DOHH2 (cell line): Measurements from ENCODE around the gene GDAP2.

Experiments used
- H3F3A ChIP-seq: fragments of 200-600 bp; sonication (generic), shearing (Covaris generic); 2 replicates; pipeline ENCODE4 v1.6.0; 2016; ENCODE audit warnings: antibody characterized with exemption, mild to moderate bottlenecking; ENCODE audit not compliant: control insufficient read depth, insufficient read depth
- H3K27ac ChIP-seq: fragments of 200-600 bp; sonication (generic); 2 replicates; pipeline ENCODE4 v1.5.1; 2014; ENCODE audit warnings: low read depth, mild to moderate bottlenecking, low read length, moderate library complexity
- H3K27me3 ChIP-seq: fragments of 200-600 bp; sonication (generic); 2 replicates; pipeline ENCODE4 v1.6.1; 2014; ENCODE audit warnings: mild to moderate bottlenecking, low read length, mixed read lengths; ENCODE audit not compliant: control insufficient read depth
- H3K36me3 ChIP-seq: fragments of 200-600 bp; sonication (generic); 2 replicates; pipeline ENCODE4 v1.6.1; 2014; ENCODE audit warnings: mild to moderate bottlenecking, low read length, moderate library complexity, mixed read lengths; ENCODE audit not compliant: control insufficient read depth
- H3K4me1 ChIP-seq: fragments of 200-600 bp; sonication (generic); 2 replicates; pipeline ENCODE4 v1.6.1; 2014; ENCODE audit warnings: mild to moderate bottlenecking, low read length, mixed read lengths; ENCODE audit not compliant: control insufficient read depth
- H3K4me2 ChIP-seq: fragments of 200-600 bp; sonication (generic); 2 replicates; pipeline ENCODE4 v1.6.0; 2014; ENCODE audit warnings: mild to moderate bottlenecking, low read length, moderate library complexity
- H3K4me3 ChIP-seq: fragments of 200-600 bp; sonication (generic); 2 replicates; pipeline ENCODE4 v1.5.1; 2014; ENCODE audit warnings: mild to moderate bottlenecking, low read length, mixed read lengths
- H3K79me2 ChIP-seq: fragments of 200-600 bp; sonication (generic); 2 replicates; pipeline ENCODE4 v1.6.1; 2014; ENCODE audit warnings: mild to moderate bottlenecking, low read length, mixed read lengths; ENCODE audit not compliant: control insufficient read depth
- H3K9me2 ChIP-seq: fragments of 200-600 bp; sonication (generic); replicated peaks from 2 replicates; pipeline ENCODE4 v1.6.1; 2014; ENCODE audit warnings: mild to moderate bottlenecking, low read length, mixed read lengths; ENCODE audit not compliant: control insufficient read depth
- H3K9me3 ChIP-seq: fragments of 200-600 bp; sonication (generic); 2 replicates; pipeline ENCODE4 v1.6.1; 2014; ENCODE audit warnings: antibody characterized with exemption, low read length, mixed read lengths; ENCODE audit not compliant: control insufficient read depth, insufficient read depth
- H4K20me1 ChIP-seq: fragments of 200-600 bp; sonication (generic); 2 replicates; pipeline ENCODE4 v1.6.0; 2014; ENCODE audit warnings: low read depth, mild to moderate bottlenecking, antibody characterized with exemption, low read length, moderate library complexity; ENCODE audit not compliant: control insufficient read depth, insufficient read depth
- EZH2phosphoT487 ChIP-seq: fragments of 200-600 bp; sonication (generic); IDR thresholded peaks from 2 replicates; pipeline ENCODE4 v1.6.1; 2017; ENCODE audit warnings: borderline replicate concordance, mild to moderate bottlenecking, antibody characterized with exemption, low read length, moderate library complexity, mixed read lengths
- TF ChIP-seq, protein P1 (sequence below): fragments of 200-600 bp; sonication (generic); IDR thresholded peaks from one replicate; pipeline ENCODE4 v1.5.1; 2014; ENCODE audit warnings: antibody characterized with exemption, mild to moderate bottlenecking, low read depth, low read length; ENCODE audit not compliant: poor library complexity, severe bottlenecking

The GDAP2 gene

GRCh38 chr1:117820096-117820495 lies 109.3 kb downstream of the GDAP2 start:
- Histone ChIP-seq H3K79me2 (no peaks in the 10 kb centered on the region), H3K36me3 (no peaks in the 10 kb centered on the region), H3K4me1 (no peaks in the 10 kb centered on the region), H3F3A (no peaks in the 10 kb centered on the region), H3K4me3 (no peak overlapping the region), H3K27me3 (no peaks in the 10 kb centered on the region), H3K4me2 (no peak overlapping the region), H4K20me1 (no peaks in the 10 kb centered on the region), H3K27ac (no peak overlapping the region), H3K9me2 (no peaks in the 10 kb centered on the region), H3K9me3 (peaks cover 9% of the 10 kb centered on the region; the same call in 1 of the 2 replicates)
- TF ChIP-seq EZH2phosphoT487 = no peak
- TF ChIP-seq, protein P1, sequence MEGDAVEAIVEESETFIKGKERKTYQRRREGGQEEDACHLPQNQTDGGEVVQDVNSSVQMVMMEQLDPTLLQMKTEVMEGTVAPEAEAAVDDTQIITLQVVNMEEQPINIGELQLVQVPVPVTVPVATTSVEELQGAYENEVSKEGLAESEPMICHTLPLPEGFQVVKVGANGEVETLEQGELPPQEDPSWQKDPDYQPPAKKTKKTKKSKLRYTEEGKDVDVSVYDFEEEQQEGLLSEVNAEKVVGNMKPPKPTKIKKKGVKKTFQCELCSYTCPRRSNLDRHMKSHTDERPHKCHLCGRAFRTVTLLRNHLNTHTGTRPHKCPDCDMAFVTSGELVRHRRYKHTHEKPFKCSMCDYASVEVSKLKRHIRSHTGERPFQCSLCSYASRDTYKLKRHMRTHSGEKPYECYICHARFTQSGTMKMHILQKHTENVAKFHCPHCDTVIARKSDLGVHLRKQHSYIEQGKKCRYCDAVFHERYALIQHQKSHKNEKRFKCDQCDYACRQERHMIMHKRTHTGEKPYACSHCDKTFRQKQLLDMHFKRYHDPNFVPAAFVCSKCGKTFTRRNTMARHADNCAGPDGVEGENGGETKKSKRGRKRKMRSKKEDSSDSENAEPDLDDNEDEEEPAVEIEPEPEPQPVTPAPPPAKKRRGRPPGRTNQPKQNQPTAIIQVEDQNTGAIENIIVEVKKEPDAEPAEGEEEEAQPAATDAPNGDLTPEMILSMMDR = no peak

DNA sequence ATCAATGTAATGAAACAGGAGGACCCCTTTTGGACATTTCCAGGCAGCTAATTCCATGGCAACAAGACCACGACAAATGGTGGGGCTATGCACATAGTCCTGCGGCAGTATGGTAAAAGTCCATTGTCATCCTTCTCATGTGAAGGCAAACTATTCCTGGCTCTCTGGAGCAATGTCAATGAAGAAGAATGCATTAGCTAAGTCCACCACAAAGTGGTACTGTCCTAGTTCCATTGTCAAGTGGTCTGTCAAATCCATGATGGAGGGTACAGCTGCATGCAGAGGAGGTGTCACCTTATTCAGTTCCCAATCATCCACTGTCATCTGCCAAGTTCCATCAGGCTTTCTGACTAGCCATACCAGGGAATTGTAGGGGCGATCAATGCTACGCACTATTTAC lies 110.1 kb downstream of the GDAP2 start:
- H3K9me3 ChIP-seq = peaks cover 9% of the 10 kb centered on the region; the same call in 1 of the 2 replicates
- H3K36me3 ChIP-seq = no peaks in the 10 kb centered on the region
- no peaks in the 10 kb centered on the region for H3K27me3 ChIP-seq
- H3F3A ChIP-seq = no peaks in the 10 kb centered on the region
- H3K4me1 ChIP-seq = no peaks in the 10 kb centered on the region
- no peak for TF ChIP-seq EZH2phosphoT487
- no peak overlapping the region for H3K4me3 ChIP-seq
- H3K79me2 ChIP-seq = no peaks in the 10 kb centered on the region
- H4K20me1 ChIP-seq = no peaks in the 10 kb centered on the region
- no peak overlapping the region for H3K4me2 ChIP-seq
- no peak overlapping the region for H3K27ac ChIP-seq
- no peaks in the 10 kb centered on the region for H3K9me2 ChIP-seq

DNA sequence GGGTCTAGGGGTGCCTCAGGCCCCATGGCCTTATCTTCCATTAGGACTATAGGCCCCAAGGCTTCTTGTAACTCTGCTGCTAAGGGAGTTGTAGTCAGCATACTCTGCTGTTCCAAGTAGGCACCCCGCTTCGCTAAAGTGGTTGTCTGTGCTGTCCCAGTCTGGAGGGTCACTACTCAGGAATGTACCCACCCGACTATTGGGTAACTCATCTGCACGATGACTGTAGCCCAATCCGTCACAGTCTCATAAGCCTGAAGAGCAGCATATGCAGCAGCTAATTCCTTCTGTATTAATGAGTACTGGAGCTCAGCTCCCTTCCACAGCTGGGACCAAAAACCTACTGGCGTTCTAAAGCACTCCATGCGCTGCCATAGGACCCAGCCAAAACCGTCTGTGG lies 111.0 kb downstream of the GDAP2 start:
- H3K4me1 ChIP-seq = no peaks in the 10 kb centered on the region
- no peaks in the 10 kb centered on the region for H3K36me3 ChIP-seq

DNA sequence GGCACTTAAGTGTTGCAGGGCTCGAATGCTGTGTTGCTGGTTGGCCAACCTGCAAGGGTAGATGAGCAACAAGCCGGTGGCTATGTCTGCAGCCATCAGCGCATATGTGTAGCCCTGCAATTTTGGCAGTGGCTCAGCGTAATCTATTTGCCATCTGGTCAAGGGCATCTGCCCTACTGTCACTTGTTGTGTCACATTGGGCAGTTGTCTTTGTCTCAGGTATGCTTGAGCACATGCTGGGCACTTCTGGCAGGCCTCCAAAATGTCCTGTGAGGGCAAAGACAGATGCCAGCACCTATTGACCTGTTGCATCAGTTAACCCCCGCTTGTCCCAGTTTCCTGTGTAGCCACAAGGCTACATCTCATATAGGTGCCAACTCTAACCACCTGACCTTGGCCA lies 111.8 kb downstream of the GDAP2 start:
- H4K20me1 ChIP-seq = no peaks in the 10 kb centered on the region
- no peak overlapping the region for H3K27ac ChIP-seq
- no peaks in the 10 kb centered on the region for H3F3A ChIP-seq
- TF ChIP-seq, protein P1 = no peak
- no peak for TF ChIP-seq EZH2phosphoT487
- no peaks in the 10 kb centered on the region for H3K27me3 ChIP-seq
- H3K79me2 ChIP-seq = no peaks in the 10 kb centered on the region
- no peaks in the 10 kb centered on the region for H3K36me3 ChIP-seq
- peaks cover 9% of the 10 kb centered on the region; the same call in 1 of the 2 replicates for H3K9me3 ChIP-seq
- H3K4me1 ChIP-seq = no peaks in the 10 kb centered on the region
- H3K4me2 ChIP-seq = no peak overlapping the region
- H3K9me2 ChIP-seq = no peaks in the 10 kb centered on the region
- H3K4me3 ChIP-seq = no peak overlapping the region

More for the DNA sequence above, 111.0 kb downstream of the GDAP2 start:
- no peak overlapping the region for H3K4me2 ChIP-seq
- no peaks in the 10 kb centered on the region for H3F3A ChIP-seq
- no peaks in the 10 kb centered on the region for H3K9me2 ChIP-seq
- TF ChIP-seq, protein P1 = no peak
- no peak for TF ChIP-seq EZH2phosphoT487
- H3K27ac ChIP-seq = no peak overlapping the region
- no peaks in the 10 kb centered on the region for H4K20me1 ChIP-seq
- H3K4me3 ChIP-seq = no peak overlapping the region
- H3K9me3 ChIP-seq = peaks cover 9% of the 10 kb centered on the region; the same call in 1 of the 2 replicates
- no peaks in the 10 kb centered on the region for H3K27me3 ChIP-seq
- no peaks in the 10 kb centered on the region for H3K79me2 ChIP-seq
